ENCODE results near the gene DROSHA.

- TF ChIP-seq GATA2 (IDR thresholded peaks at IDR 0.05; ENCODE audit: low read depth, low read length) (no peak), GATA3 (IDR thresholded peaks at IDR 0.05; ENCODE audit: low read depth, low read length) (no peak)
Observed at GRCh38 chr5:31378136-31378535, 153.8 kb downstream of the DROSHA start.
